ENCODE results near the gene GNL1.

DNA sequence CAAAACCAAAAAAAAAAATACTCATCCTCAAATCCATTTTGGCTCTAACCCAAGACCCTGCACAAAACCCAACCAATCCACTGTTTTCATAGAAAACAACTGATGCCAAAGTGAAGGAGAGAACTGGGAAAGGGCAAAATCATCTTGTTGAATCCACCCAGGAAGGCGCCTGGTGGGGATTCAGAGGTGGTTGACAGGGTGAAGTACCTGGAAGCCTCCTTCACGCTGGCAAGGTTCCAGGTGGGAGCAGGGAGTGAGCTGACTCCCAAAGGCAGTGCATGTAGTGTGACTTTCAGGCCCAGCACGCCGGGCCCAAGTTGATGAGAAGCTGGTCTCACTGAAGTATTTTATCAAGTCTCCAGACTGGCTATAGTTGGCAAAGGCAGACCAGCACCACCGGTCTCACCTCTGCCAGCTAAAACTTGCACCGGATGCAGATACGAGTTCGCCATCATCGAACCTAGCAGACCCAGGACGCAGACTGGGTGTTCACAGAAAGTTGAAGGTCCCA lies 44.2 kb upstream of the GNL1 start:
- TF ChIP-seq, protein P1, sequence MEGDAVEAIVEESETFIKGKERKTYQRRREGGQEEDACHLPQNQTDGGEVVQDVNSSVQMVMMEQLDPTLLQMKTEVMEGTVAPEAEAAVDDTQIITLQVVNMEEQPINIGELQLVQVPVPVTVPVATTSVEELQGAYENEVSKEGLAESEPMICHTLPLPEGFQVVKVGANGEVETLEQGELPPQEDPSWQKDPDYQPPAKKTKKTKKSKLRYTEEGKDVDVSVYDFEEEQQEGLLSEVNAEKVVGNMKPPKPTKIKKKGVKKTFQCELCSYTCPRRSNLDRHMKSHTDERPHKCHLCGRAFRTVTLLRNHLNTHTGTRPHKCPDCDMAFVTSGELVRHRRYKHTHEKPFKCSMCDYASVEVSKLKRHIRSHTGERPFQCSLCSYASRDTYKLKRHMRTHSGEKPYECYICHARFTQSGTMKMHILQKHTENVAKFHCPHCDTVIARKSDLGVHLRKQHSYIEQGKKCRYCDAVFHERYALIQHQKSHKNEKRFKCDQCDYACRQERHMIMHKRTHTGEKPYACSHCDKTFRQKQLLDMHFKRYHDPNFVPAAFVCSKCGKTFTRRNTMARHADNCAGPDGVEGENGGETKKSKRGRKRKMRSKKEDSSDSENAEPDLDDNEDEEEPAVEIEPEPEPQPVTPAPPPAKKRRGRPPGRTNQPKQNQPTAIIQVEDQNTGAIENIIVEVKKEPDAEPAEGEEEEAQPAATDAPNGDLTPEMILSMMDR (IDR thresholded peaks at IDR 0.05; ENCODE audit: low read depth, low read length, missing input control) = no peak
- TF ChIP-seq YY1 (IDR thresholded peaks at IDR 0.05) = no peak
